ENCODE data around the gene RRAGC. TPM values are rescaled to one million over a fixed set of nuclear protein-coding genes. Genes with fewer than 3 reads are reported as not detected.

RRAGC gene
- total RNA-seq, 1 experiment from 2014 or later = 11.4 TPM

DNA sequence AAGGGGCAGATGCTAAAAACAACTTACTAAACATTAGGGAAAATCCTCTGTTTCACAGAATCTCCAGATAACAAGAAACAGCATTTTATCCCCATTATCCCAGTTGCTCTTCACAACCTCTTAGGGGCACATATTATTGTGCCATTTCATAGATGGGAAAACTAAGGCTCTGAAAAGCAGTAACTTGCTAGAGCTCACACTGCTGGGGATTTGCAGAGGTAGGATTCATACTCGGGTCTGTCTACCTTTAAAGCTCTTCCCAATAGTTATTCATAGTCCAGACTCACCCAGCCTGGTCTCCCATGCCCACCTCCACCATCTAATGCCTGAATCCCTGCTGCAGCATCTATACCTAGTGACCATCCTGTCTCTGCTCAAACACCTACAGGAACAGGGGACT lies 67.7 kb downstream of the RRAGC start:
- Mint-ChIP-seq H3K9me3 (peaks cover 22% of the 10 kb centered on the region), H3K27me3 (ENCODE audit: low read depth) (no peaks in the 10 kb centered on the region; the same call in 1 of the 2 replicates), H3K27ac (no peak overlapping the region), H3K4me1 (peaks cover 32% of the 10 kb centered on the region), H3K4me3 (no peak overlapping the region), H3K36me3 (0 out of 2 replicates have a peak, but pooled peaks cover 6% of the 10 kb centered on the region)
- TF ChIP-seq NFE2L1 (CRISPR knock-in tag; IDR thresholded peaks at IDR 0.05) (no peak), TP53 (CRISPR knock-in tag; IDR thresholded peaks at IDR 0.05) (no peak), CREM (CRISPR knock-in tag; IDR thresholded peaks at IDR 0.05) (no peak), RORB (CRISPR knock-in tag; IDR thresholded peaks at IDR 0.05) (no peak), SMAD3 (CRISPR knock-in tag; IDR thresholded peaks at IDR 0.05; ENCODE audit: borderline replicate concordance) (no peak), ZNF138 (CRISPR knock-in tag; conservative IDR thresholded peaks at IDR 0.05) (no peak), CBFB (CRISPR knock-in tag; IDR thresholded peaks at IDR 0.05; ENCODE audit: low read depth) (no peak), KAT7 (CRISPR knock-in tag; IDR thresholded peaks at IDR 0.05; ENCODE audit: borderline replicate concordance) (no peak), IRF2 (CRISPR knock-in tag; IDR thresholded peaks at IDR 0.05; ENCODE audit: borderline replicate concordance, low read depth) (no peak)
- TF ChIP-seq, protein P1, sequence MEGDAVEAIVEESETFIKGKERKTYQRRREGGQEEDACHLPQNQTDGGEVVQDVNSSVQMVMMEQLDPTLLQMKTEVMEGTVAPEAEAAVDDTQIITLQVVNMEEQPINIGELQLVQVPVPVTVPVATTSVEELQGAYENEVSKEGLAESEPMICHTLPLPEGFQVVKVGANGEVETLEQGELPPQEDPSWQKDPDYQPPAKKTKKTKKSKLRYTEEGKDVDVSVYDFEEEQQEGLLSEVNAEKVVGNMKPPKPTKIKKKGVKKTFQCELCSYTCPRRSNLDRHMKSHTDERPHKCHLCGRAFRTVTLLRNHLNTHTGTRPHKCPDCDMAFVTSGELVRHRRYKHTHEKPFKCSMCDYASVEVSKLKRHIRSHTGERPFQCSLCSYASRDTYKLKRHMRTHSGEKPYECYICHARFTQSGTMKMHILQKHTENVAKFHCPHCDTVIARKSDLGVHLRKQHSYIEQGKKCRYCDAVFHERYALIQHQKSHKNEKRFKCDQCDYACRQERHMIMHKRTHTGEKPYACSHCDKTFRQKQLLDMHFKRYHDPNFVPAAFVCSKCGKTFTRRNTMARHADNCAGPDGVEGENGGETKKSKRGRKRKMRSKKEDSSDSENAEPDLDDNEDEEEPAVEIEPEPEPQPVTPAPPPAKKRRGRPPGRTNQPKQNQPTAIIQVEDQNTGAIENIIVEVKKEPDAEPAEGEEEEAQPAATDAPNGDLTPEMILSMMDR (IDR thresholded peaks at IDR 0.05) = no peak
- ChIA-PET CTCF (no interaction called here), POLR2A (no interaction called here)
- ATAC-seq (no peak), DNase-seq (ENCODE audit: low spot score) (no peak)

DNA sequence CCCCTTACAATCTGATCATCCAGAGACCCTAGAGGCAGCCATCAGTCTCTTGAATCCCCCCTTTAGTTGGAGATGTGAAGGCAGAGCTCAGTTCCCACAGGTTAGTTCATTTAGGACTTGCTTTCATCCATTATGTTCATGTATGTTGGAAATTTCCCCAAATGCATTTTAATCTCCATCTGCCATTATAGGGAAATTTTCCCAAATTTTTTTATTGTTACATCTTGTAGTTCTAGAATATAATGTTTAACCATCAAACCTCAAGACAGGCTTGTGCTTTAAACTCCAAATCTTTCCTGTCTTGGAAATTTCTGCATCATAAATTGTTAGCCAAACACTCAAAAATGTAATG lies 68.4 kb downstream of the RRAGC start:
- H3K9me3 Mint-ChIP-seq = peaks cover 22% of the 10 kb centered on the region
- no peaks in the 10 kb centered on the region; the same call in 1 of the 2 replicates for H3K27me3 Mint-ChIP-seq (ENCODE audit: low read depth)
- DNase-seq (ENCODE audit: low spot score) = no peak

More for the DNA sequence above, 68.4 kb downstream of the RRAGC start:
- no peak for TF ChIP-seq TEAD4 (CRISPR knock-in tag; IDR thresholded peaks at IDR 0.05)
- no peak for TF ChIP-seq ZNF121 (CRISPR knock-in tag; IDR thresholded peaks at IDR 0.05)
- TF ChIP-seq ZNF396 (CRISPR knock-in tag; IDR thresholded peaks at IDR 0.05; ENCODE audit: borderline replicate concordance) = no peak
- no peak for TF ChIP-seq SMAD3 (CRISPR knock-in tag; IDR thresholded peaks at IDR 0.05; ENCODE audit: borderline replicate concordance)
- no peak for TF ChIP-seq JAZF1 (CRISPR knock-in tag; IDR thresholded peaks at IDR 0.05)
- TF ChIP-seq, protein P2, sequence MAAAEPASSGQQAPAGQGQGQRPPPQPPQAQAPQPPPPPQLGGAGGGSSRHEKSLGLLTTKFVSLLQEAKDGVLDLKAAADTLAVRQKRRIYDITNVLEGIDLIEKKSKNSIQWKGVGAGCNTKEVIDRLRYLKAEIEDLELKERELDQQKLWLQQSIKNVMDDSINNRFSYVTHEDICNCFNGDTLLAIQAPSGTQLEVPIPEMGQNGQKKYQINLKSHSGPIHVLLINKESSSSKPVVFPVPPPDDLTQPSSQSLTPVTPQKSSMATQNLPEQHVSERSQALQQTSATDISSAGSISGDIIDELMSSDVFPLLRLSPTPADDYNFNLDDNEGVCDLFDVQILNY (CRISPR knock-in tag; IDR thresholded peaks at IDR 0.05) = no peak
- no peak for TF ChIP-seq KAT7 (CRISPR knock-in tag; IDR thresholded peaks at IDR 0.05; ENCODE audit: borderline replicate concordance)
- no peak for TF ChIP-seq OVOL2 (CRISPR knock-in tag; IDR thresholded peaks at IDR 0.05; ENCODE audit: borderline replicate concordance)
- TF ChIP-seq ZNF671 (CRISPR knock-in tag; IDR thresholded peaks at IDR 0.05) = no peak
- TF ChIP-seq FOXK1 (CRISPR knock-in tag; IDR thresholded peaks at IDR 0.05) = no peak
- no peak for TF ChIP-seq ZNF416 (CRISPR knock-in tag; IDR thresholded peaks at IDR 0.05)
- TF ChIP-seq, protein P3, sequence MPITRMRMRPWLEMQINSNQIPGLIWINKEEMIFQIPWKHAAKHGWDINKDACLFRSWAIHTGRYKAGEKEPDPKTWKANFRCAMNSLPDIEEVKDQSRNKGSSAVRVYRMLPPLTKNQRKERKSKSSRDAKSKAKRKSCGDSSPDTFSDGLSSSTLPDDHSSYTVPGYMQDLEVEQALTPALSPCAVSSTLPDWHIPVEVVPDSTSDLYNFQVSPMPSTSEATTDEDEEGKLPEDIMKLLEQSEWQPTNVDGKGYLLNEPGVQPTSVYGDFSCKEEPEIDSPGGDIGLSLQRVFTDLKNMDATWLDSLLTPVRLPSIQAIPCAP (CRISPR knock-in tag; IDR thresholded peaks at IDR 0.05) = no peak
- TF ChIP-seq EMX1 (CRISPR knock-in tag; IDR thresholded peaks at IDR 0.05) = no peak
- TF ChIP-seq, protein P4, sequence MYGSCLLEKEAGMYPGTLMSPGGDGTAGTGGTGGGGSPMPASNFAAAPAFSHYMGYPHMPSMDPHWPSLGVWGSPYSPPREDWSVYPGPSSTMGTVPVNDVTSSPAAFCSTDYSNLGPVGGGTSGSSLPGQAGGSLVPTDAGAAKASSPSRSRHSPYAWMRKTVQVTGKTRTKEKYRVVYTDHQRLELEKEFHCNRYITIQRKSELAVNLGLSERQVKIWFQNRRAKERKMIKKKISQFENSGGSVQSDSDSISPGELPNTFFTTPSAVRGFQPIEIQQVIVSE (CRISPR knock-in tag; IDR thresholded peaks at IDR 0.05; ENCODE audit: borderline replicate concordance) = no peak
- no peak for TF ChIP-seq JUN (CRISPR knock-in tag; IDR thresholded peaks at IDR 0.05)
- TF ChIP-seq ETV6 (CRISPR knock-in tag; IDR thresholded peaks at IDR 0.05) = no peak
- TF ChIP-seq, protein P5, sequence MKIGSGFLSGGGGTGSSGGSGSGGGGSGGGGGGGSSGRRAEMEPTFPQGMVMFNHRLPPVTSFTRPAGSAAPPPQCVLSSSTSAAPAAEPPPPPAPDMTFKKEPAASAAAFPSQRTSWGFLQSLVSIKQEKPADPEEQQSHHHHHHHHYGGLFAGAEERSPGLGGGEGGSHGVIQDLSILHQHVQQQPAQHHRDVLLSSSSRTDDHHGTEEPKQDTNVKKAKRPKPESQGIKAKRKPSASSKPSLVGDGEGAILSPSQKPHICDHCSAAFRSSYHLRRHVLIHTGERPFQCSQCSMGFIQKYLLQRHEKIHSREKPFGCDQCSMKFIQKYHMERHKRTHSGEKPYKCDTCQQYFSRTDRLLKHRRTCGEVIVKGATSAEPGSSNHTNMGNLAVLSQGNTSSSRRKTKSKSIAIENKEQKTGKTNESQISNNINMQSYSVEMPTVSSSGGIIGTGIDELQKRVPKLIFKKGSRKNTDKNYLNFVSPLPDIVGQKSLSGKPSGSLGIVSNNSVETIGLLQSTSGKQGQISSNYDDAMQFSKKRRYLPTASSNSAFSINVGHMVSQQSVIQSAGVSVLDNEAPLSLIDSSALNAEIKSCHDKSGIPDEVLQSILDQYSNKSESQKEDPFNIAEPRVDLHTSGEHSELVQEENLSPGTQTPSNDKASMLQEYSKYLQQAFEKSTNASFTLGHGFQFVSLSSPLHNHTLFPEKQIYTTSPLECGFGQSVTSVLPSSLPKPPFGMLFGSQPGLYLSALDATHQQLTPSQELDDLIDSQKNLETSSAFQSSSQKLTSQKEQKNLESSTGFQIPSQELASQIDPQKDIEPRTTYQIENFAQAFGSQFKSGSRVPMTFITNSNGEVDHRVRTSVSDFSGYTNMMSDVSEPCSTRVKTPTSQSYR (CRISPR knock-in tag; IDR thresholded peaks at IDR 0.05) = no peak
- no peak for ATAC-seq
- Mint-ChIP-seq H3K4me1 (peaks cover 37% of the 10 kb centered on the region), H3K36me3 (0 out of 2 replicates have a peak, but pooled peaks cover 6% of the 10 kb centered on the region), H3K4me3 (no peak overlapping the region), H3K27ac (no peak overlapping the region)
- ChIA-PET POLR2A (no interaction called here), CTCF (interaction anchor here (1.7 kb wide), 1 partner anchor 10 kb away, joined by 5 read pairs; no protein-coding TSS in a partner anchor)
